Epithelial cell of esophagus (primary cell): Measurements from ENCODE around the gene TNFRSF25.

ENCODE experiments used
- DNase-seq: peaks from one replicate; pipeline ENCODE4 v3.0.0; 2010; ENCODE audit warnings: low read depth
- H3K4me3 ChIP-seq: 2 replicates; pipeline ENCODE4 v1.5.1; 2011; ENCODE audit warnings: mild to moderate bottlenecking, low read length, control low read depth
- CTCF ChIP-seq: IDR thresholded peaks from 2 replicates; pipeline ENCODE4 v1.5.1; 2011; ENCODE audit warnings: low read depth, mild to moderate bottlenecking, low read length, control low read depth, inconsistent platforms; ENCODE audit not compliant: insufficient read depth; ENCODE audit errors: missing control alignments

The TNFRSF25 gene

GRCh38 chr1:6426277-6426971 lies 39.5 kb downstream of the TNFRSF25 start:
- no peak for DNase-seq
- TF ChIP-seq CTCF = no peak
- peak overlapping the region; percentile 45 for H3K4me3 ChIP-seq

- DNase-seq = no peak
- H3K4me3 ChIP-seq = peak overlapping the region; percentile 45
- no peak for TF ChIP-seq CTCF
Observed at GRCh38 chr1:6425658-6426057, 40.3 kb downstream of the TNFRSF25 start.

GRCh38 chr1:6424619-6425593 lies 41.1 kb downstream of the TNFRSF25 start, which contains the start of gene ESPN:
ESPN (plus strand) TSS chr1:6424776; CDS start chr1:6424956, 180 bp downstream.
- TF ChIP-seq CTCF = no peak
- H3K4me3 ChIP-seq = peak within 1 kb of the TSS; percentile 45
- DNase-seq = no peak

- no peak for TF ChIP-seq CTCF
- no peak overlapping the region for H3K4me3 ChIP-seq
- no peak for DNase-seq
Observed at GRCh38 chr1:6424000-6424565, 41.9 kb downstream of the TNFRSF25 start.

GRCh38 chr1:6423321-6423999 lies 42.5 kb downstream of the TNFRSF25 start:
- no peak overlapping the region for H3K4me3 ChIP-seq
- DNase-seq = peak; percentile 83
- peak; percentile 86 for TF ChIP-seq CTCF

- H3K4me3 ChIP-seq = no peak overlapping the region
- DNase-seq = no peak
- TF ChIP-seq CTCF = no peak
Observed at GRCh38 chr1:6421266-6421665, 44.7 kb downstream of the TNFRSF25 start.
